ENCODE data around the gene MYH9. TPM values are rescaled to one million over a fixed set of nuclear protein-coding genes. Genes with fewer than 3 reads are reported as not detected.
"Not testable (repeated sequence)": the region's sequence is repeated elsewhere in the genome, so short reads cannot be mapped to it uniquely, and the experiment has no call there.

Gene MYH9
- total RNA-seq, 1 donor from 2014 or later, result 138 TPM

DNA sequence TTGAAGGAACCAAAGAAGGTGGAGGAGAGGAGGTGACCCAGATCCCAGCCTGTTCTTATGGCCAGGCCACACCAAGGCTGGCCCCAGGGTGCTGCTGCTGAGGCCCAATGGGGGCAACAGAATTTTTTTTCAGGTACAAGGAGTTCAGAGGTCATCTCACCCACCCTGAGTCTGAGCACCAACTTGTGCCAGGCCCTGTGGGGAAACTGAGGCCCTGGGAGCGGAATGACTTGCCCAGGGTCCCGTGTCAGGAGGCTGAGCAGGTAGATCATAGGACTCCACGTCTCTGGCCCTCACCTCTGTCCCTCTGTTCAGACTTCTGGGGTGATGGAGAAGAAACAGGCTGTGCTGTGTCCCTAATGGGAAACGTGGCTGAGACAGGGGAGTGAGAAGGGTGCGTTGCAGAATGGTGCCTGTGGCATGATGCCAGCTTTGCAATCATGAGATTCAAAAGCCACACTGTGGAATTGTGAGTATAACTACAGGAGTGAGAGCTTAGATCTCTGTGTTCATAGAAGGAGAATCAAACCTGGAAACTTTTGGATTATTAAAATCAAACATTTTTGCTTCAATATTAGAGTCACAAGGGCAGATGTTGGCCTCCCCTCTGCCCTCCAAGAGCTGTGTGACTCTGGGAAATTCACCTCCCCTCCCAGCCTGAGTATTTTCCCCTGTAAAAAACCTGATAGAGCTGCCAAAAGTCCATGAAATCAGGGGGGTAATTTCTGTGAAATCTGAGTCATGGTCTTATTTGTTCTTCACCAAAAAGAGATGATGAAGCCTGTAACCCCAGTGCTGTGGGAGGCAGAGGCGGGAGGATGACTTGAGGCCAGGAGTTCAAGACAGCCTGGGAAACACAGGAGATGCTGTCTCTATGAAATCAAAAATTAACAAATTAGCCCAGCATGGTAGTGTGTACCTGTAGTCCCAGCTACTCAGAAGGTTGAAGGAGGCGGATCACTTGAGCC lies 134.0 kb downstream of the MYH9 start:
- ATAC-seq (ENCODE audit: poor library complexity) (peak; percentile 27), DNase-seq (no peak)
- intact Hi-C loops (cut with DNase I), result no loop called here

DNA sequence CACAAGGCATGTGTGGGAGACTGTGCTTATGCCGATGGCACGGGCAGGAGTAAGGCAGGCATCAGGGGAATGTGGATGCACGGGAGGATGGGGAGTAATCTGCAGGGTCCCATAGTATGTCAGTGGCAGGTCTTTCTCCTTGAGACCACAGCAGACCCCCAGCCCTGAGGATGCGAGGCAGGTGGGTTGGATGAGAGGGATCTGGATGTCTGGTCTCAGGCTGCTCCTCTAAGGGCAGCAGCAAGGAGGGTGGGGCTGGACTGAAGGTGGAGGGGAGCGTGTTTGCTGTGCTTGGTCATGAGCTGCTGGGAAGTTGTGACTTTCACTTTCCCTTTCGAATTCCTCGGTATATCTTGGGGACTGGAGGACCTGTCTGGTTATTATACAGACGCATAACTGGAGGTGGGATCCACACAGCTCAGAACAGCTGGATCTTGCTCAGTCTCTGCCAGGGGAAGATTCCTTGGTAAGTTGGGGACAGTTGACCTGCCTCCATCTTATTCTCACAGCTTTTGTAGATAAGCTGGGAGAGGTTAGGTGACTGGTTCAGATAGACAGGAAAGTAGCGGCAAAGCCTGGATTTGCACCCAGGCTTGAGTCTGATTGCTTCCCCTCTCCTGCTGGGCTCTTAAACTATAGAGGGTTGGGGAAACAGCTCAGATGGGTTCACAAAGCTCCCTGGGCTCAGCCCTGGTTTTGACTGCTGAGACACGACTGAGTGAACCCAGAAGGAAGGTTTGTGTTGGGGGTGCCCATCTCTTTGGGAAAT lies 134.8 kb downstream of the MYH9 start, which contains the start of gene APOL1:
APOL1 (plus strand) TSS at position 380 of the 769 bp plus-strand sequence. CDS start 1,823 bp downstream, outside the sequence.
- intact Hi-C loops (cut with DNase I), result no loop called here
- DNase-seq (no peak), ATAC-seq (ENCODE audit: poor library complexity) (peak; percentile 51)

- intact Hi-C loops (cut with DNase I); DNase-seq; ATAC-seq (ENCODE audit: poor library complexity): not testable (repeated sequence)
Observed at GRCh38 chr22:36251979-36252608, 135.7 kb downstream of the MYH9 start.

DNA sequence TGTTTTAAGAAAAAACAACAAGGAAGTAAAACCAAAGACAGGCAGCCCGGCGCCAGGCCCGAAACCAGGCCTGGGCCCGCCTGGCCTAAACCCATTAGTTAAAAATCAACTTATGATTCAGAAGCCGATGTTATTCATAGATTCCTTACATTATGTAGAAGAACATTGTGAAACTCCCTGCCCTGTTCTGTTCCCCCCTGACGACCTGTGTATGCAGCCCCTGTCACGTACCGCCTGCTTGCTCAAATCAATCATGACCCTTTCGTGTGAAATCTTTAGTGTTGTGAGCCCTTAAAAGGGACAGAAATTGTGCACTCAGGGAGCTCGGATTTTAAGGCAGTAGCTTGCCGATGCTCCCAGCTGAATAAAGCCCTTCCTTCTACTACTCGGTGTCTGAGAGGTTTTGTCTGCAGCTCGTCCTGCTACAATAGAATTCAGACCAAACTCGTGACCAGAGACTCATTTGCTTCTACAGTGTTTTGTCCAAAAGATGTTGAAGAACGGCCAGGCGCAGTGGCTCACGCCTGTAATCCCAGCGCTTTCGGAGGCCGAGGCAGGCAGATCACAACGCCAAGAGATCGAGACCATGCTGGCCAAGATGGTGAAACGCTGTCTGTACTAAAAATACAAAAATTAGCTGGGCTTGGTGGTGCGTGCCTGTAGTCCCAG lies 137.3 kb downstream of the MYH9 start:
- ATAC-seq (ENCODE audit: poor library complexity); DNase-seq; intact Hi-C loops (cut with DNase I): not testable (repeated sequence)

GRCh38 chr22:36249160-36249559 lies 138.6 kb downstream of the MYH9 start:
- ATAC-seq (ENCODE audit: poor library complexity) (no peak), DNase-seq (no peak)
- intact Hi-C loops (cut with DNase I), result no loop called here

DNA sequence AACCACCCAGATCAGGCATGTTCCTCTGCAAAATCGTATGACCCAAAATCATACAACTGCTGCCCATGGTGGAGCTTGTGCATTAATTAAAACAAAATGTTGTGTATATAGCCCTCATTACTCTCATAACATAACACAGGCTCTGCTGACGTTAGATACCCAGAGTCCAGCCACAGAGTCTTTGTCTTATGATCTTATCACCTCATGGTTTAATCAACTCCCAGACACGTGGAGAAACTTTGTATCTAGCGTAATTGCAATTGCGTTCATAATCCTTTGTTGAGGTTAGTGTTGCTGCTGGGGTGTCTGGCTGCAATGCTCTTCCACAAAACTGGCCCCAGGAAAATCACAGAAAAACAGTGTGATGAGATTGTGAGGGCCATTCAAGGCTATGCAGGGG lies 139.8 kb downstream of the MYH9 start:
- ATAC-seq (ENCODE audit: poor library complexity) (no peak), DNase-seq (no peak)
- intact Hi-C loops (cut with DNase I), result no loop called here

DNA sequence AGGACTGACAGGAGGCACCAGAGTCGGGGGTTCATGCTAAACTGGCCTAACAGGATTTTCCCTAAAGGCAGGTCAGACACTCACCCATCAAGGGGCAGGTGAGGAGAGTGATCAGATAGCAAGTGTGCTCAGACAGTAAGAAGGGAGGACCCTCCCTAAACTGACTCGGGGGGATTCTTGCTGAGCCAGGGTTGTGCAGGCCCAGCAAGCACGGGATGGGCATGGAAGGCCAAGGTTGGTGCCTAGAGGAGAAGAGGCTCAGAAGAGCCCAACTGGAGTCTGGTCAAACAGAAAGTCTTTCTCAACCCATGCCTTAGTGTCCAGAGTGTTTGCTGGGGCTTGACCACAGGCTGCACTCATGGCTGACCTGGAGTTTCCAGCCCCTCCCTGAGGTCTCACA lies 141.0 kb downstream of the MYH9 start:
- intact Hi-C loops (cut with DNase I), result no loop called here
- DNase-seq, result no peak

DNA sequence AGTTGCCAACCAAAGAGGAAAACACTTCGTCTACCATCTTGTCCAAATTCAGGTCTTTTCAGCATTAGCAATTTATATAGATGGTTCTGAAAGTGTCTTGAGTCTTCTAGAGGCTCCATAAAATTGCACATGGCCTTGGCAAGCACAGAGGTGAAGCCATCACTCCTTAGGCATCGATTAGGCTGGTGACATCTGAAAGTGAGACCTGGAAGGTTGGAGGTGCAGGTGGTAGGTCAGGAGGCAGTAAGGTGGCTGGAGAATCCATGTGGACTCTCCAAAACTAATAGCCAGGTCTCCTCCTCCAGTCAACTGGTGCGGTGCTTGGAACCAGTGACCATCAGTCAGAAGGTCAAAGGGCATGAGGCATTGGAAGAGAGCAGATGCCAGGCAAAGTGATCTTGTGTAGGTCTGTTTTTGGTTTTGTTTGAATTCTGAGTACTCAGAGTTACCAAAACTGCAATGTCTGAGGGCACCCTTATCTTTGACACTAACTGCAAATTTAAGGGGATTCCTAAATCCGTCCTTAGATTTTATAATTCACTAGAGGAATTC lies 141.9 kb downstream of the MYH9 start:
- ATAC-seq (ENCODE audit: poor library complexity) (no peak), DNase-seq (no peak)
- intact Hi-C loops (cut with DNase I), result no loop called here

More for the DNA sequence above, 141.0 kb downstream of the MYH9 start:
- ATAC-seq (ENCODE audit: poor library complexity), result no peak

DNA sequence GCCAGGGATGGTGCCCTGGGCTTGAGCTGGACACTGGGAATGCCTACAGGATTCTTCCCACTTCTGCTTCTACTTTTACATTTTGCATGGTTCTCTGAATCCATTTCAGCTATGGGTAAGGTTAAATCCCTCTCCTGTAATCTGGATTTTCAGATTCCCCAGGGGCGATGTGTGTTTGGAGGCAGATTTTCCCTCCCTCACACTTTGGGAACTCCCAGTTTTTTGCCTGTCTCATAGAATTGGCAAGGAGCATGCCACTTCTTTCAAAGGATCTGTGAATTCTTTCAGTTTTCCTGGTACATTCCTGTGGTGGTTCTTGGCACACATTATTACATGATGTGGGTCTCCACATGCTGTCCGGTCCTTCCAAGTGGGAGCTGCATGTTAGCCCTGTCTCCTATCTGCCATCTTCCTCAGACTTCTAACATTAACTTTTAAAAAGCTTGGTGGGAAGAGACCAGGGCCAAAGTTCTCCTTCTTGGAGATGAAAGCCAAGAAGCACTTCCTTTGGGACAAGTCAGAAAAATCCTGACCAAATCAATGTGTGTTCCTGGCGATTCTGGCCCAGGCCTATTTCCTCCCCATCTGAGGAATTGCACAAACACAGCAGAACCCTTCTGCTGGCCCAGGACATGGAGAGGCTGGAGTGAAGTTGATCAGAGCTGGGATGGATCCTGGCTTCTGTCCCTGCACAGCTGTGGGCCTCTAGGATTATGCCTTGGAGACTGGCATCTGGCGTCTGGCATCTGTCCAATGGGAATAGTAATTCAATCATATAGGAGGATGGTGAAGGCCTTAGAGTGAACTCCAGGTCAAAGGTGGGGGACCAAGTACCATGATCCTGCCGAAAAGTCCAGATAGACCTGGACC lies 143.0 kb downstream of the MYH9 start:
- intact Hi-C loops (cut with DNase I), result no loop called here
- ATAC-seq (ENCODE audit: poor library complexity) (peak; percentile 85), DNase-seq (peak; percentile 72)

- intact Hi-C loops (cut with DNase I), result no loop called here
- ATAC-seq (ENCODE audit: poor library complexity), result peak; percentile 31
Observed at GRCh38 chr22:36243986-36244385, 143.8 kb downstream of the MYH9 start.

DNA sequence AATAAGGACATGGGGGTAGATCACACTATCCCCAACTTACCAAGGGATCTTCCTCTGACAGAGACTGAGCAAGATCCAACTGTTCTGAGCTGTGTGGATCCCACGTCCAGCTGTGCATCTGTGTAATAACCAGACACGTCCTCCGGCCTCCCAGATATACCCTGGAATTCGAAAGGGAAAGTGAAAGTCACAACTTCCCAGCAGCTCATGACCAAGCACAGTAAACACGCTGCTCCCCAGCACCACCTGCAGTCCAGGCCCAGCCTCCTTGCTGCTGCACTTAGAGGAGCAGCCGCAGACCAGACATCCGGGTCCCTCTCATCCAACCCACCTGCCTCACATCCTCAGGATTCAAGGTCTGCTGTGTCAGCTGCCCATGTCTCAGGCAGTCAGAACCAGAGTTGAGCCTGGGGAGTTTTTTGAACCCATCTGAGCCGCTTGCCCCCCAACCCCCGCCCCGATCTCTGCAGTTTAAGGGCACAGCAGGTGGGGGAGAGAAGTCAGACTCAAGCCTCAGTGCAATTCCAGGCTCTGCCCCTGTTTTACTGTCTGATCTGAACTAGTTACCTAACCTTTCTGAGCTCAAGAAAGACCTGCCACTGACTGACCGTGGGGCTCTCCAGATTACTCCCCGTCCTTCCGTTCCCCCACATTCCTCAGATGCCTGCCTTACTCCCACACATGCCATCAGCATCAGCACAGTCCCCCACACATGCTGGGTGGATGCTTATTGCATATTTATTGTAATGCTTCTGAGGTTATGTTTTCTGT lies 148.2 kb downstream of the MYH9 start, which contains the start of gene APOL2:
APOL2 (minus strand) TSS at position 127 of the 771 bp plus-strand sequence. CDS start 6,365 bp downstream, outside the sequence.
- intact Hi-C loops (cut with DNase I), result loop anchor here (5.0 kb wide), 1 partner anchor 42 kb away; no protein-coding TSS in a partner anchor
- ATAC-seq (ENCODE audit: poor library complexity) (peak; percentile 96), DNase-seq (peak; percentile 94)

More at GRCh38 chr22:36243986-36244385, 143.8 kb downstream of the MYH9 start:
- DNase-seq, result no peak

DNA sequence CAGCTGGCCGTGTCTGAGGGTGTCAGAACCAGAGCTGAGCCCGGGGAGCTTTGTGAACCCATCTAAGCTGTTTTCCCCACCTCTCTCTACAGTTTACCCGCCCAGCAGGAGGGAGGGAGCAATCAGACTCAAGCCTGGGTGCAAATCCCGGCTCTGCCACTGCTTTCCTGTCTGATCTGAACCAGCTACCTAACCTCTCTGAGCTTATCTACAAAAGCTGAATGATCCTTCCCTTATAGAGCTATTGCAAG lies 148.7 kb downstream of the MYH9 start:
- intact Hi-C loops (cut with DNase I), result loop anchor here (5.0 kb wide), 1 partner anchor 42 kb away; no protein-coding TSS in a partner anchor
- no peak for DNase-seq

GRCh38 chr22:36238373-36239149 lies 149.2 kb downstream of the MYH9 start:
- intact Hi-C loops (cut with DNase I), result loop anchor here (5.0 kb wide), 1 partner anchor 41 kb away; no protein-coding TSS in a partner anchor
- DNase-seq (no peak), ATAC-seq (ENCODE audit: poor library complexity) (peak; percentile 45)

More for the DNA sequence above, 148.7 kb downstream of the MYH9 start:
- peak; percentile 14 for ATAC-seq (ENCODE audit: poor library complexity)

- intact Hi-C loops (cut with DNase I), result loop anchor here (5.0 kb wide), 1 partner anchor 40 kb away; no protein-coding TSS in a partner anchor
- ATAC-seq (ENCODE audit: poor library complexity), result no peak
- DNase-seq, result no peak
Observed at GRCh38 chr22:36237462-36238372, 150.1 kb downstream of the MYH9 start.
